ENCODE results near the gene ADK. TPM values are rescaled to one million over a fixed set of nuclear protein-coding genes. Genes with fewer than 3 reads are reported as not detected.
A peak's percentile ranks its signal among the peaks of the same experiment; 100 is the strongest.

The ADK gene
- total and polyA plus RNA-seq, 2 of the 13 experiments (the other 11 are each of a cell fraction or from before 2014, with no cell fraction given): 48.6 to 79.1 TPM

DNA sequence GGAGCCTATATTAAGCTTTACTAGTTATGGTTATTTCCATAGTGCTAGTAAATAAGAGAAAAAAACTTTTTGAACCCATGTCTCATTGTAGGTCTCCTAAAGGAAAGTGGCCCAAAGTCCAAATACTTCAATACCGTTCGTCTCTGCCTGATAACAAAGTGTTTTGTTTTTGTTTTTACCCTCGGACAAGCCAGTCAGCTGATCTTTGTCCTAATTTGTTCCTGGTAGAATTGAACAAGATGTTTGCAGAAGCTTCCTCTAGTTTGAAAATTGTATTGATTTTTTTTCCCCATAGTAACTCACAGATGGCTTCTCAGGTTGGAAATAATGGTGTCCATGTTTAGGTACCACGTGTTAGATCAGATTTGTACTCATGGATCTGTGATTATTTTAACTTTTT is 339.5 kb downstream of the ADK start (continued):
- TF ChIP-seq SOX13 (IDR thresholded peaks at IDR 0.05): no peak
- peak in 1 of 2 experiments; percentile 82; a peak in 2 of 4 replicates for TF ChIP-seq SOX13 (CRISPR knock-in tag; conservative IDR thresholded peaks at IDR 0.05 in 1 of 2, IDR thresholded peaks at IDR 0.05 in 1 of 2)
- no peak for TF ChIP-seq CREB1 (IDR thresholded peaks at IDR 0.05)
- TF ChIP-seq CREB1 (CRISPR knock-in tag; IDR thresholded peaks at IDR 0.05): 0 out of 2 replicates have a peak, but pooled peaks have one; percentile 28
- TF ChIP-seq, protein P1, sequence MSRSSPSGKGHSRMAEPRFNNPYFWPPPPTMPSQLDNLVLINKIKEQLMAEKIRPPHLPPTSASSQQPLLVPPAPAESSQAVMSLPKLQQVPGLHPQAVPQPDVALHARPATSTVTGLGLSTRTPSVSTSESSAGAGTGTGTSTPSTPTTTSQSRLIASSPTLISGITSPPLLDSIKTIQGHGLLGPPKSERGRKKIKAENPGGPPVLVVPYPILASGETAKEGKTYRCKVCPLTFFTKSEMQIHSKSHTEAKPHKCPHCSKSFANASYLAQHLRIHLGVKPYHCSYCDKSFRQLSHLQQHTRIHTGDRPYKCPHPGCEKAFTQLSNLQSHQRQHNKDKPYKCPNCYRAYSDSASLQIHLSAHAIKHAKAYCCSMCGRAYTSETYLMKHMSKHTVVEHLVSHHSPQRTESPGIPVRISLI (CRISPR knock-in tag; IDR thresholded peaks at IDR 0.05; ENCODE audit: borderline replicate concordance): 0 out of 2 replicates have a peak, but pooled peaks have one; percentile 21
- TF ChIP-seq TEAD3 (CRISPR knock-in tag; optimal IDR thresholded peaks at IDR 0.05; ENCODE audit: borderline replicate concordance): peak; percentile 14
- no peak for TF ChIP-seq ETV6 (CRISPR knock-in tag; conservative IDR thresholded peaks at IDR 0.05)
- no peak for TF ChIP-seq RFX1 (IDR thresholded peaks at IDR 0.05)
- TF ChIP-seq, protein P2, sequence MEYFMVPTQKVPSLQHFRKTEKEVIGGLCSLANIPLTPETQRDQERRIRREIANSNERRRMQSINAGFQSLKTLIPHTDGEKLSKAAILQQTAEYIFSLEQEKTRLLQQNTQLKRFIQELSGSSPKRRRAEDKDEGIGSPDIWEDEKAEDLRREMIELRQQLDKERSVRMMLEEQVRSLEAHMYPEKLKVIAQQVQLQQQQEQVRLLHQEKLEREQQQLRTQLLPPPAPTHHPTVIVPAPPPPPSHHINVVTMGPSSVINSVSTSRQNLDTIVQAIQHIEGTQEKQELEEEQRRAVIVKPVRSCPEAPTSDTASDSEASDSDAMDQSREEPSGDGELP (IDR thresholded peaks at IDR 0.05; ENCODE audit: borderline replicate concordance, low read depth): peak; percentile 80
- peak; percentile 27; the same call in 1 of the 2 replicates for TF ChIP-seq NCOR1 (IDR thresholded peaks at IDR 0.05; ENCODE audit: borderline replicate concordance, low read length)
- TF ChIP-seq POGZ (CRISPR knock-in tag; IDR thresholded peaks at IDR 0.05): peak; percentile 62
- no peak for TF ChIP-seq SMC3 (IDR thresholded peaks at IDR 0.05; ENCODE audit: low read length)
- TF ChIP-seq THYN1 (CRISPR knock-in tag; IDR thresholded peaks at IDR 0.05; ENCODE audit: borderline replicate concordance, low read depth): no peak
- TF ChIP-seq PPARG (CRISPR knock-in tag; conservative IDR thresholded peaks at IDR 0.05): peak; percentile 65; the same call in 1 of the 2 replicates
- TF ChIP-seq, protein P3, sequence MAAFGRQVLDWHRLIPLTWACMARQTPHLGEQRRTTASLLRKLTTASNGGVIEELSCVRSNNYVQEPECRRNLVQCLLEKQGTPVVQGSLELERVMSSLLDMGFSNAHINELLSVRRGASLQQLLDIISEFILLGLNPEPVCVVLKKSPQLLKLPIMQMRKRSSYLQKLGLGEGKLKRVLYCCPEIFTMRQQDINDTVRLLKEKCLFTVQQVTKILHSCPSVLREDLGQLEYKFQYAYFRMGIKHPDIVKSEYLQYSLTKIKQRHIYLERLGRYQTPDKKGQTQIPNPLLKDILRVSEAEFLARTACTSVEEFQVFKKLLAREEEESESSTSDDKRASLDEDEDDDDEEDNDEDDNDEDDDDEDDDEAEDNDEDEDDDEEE (CRISPR knock-in tag; IDR thresholded peaks at IDR 0.05): no peak
- TF ChIP-seq, protein P4, sequence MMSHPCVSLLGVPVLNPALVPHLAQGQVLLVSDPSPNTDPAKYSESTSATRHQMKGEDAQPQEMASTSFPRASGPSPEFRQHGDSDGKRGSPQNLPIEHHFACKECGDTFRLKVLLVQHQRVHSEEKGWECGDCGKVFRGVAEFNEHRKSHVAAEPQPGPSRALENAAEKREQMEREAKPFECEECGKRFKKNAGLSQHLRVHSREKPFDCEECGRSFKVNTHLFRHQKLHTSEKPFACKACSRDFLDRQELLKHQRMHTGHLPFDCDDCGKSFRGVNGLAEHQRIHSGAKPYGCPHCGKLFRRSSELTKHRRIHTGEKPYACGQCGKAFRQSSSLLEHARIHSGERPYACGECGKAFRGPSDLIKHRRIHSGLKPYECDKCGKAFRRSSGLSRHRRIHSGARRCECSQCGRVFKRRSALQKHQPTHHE (CRISPR knock-in tag; IDR thresholded peaks at IDR 0.05; ENCODE audit: borderline replicate concordance): no peak
- TF ChIP-seq, protein P5, sequence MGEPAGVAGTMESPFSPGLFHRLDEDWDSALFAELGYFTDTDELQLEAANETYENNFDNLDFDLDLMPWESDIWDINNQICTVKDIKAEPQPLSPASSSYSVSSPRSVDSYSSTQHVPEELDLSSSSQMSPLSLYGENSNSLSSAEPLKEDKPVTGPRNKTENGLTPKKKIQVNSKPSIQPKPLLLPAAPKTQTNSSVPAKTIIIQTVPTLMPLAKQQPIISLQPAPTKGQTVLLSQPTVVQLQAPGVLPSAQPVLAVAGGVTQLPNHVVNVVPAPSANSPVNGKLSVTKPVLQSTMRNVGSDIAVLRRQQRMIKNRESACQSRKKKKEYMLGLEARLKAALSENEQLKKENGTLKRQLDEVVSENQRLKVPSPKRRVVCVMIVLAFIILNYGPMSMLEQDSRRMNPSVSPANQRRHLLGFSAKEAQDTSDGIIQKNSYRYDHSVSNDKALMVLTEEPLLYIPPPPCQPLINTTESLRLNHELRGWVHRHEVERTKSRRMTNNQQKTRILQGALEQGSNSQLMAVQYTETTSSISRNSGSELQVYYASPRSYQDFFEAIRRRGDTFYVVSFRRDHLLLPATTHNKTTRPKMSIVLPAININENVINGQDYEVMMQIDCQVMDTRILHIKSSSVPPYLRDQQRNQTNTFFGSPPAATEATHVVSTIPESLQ (CRISPR knock-in tag; conservative IDR thresholded peaks at IDR 0.05): no peak
- TF ChIP-seq FOXP1 (IDR thresholded peaks at IDR 0.05): no peak
- peak; percentile 74 for TF ChIP-seq FOXP1 (CRISPR knock-in tag; IDR thresholded peaks at IDR 0.05)
- TF ChIP-seq NFIC (IDR thresholded peaks at IDR 0.05; ENCODE audit: low read length): peak; percentile 20; the same call in 1 of the 2 replicates
- TF ChIP-seq GATAD2A (CRISPR knock-in tag; IDR thresholded peaks at IDR 0.05): peak; percentile 45; the same call in 1 of the 2 replicates
- TF ChIP-seq, protein P6, sequence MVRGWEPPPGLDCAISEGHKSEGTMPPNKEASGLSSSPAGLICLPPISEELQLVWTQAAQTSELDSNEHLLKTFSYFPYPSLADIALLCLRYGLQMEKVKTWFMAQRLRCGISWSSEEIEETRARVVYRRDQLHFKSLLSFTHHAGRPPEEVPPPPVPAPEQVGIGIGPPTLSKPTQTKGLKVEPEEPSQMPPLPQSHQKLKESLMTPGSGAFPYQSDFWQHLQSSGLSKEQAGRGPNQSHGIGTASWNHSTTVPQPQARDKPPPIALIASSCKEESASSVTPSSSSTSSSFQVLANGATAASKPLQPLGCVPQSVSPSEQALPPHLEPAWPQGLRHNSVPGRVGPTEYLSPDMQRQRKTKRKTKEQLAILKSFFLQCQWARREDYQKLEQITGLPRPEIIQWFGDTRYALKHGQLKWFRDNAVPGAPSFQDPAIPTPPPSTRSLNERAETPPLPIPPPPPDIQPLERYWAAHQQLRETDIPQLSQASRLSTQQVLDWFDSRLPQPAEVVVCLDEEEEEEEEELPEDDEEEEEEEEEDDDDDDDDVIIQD (CRISPR knock-in tag; IDR thresholded peaks at IDR 0.05; ENCODE audit: low read depth): peak; percentile 90
- TF ChIP-seq HNRNPH1 (optimal IDR thresholded peaks at IDR 0.05; ENCODE audit: low read depth, low read length): no peak
- no peak for TF ChIP-seq FOXM1 (CRISPR knock-in tag; IDR thresholded peaks at IDR 0.05)
- 0 out of 2 replicates have a peak, but pooled peaks have one; percentile 15 for TF ChIP-seq CREM (IDR thresholded peaks at IDR 0.05)
- TF ChIP-seq CREM (CRISPR knock-in tag; IDR thresholded peaks at IDR 0.05): no peak
